HCT116 (cell line): ENCODE measurements around the gene MARS1. TPM values are rescaled to one million over a fixed set of nuclear protein-coding genes. Genes with fewer than 3 reads are reported as not detected.

ENCODE experiments used
- ATAC-seq: fragments of 200-7000 bp; cut with Tn5 transposase; 2 replicates; pipeline ENCODE4 v1.9.1; 2020; ENCODE audit warnings: mild to moderate bottlenecking, moderate library complexity
- BruUV-seq: library from RNA; stranded (reverse); fragments of 400-500 nt; replicated peaks from 2 replicates; lab custom pipeline; 2021; lab: Mats Ljungman, UMichigan
- CTCF ChIA-PET: fragments of 300-600 bp; sonication (Branson Sonifier 250); formaldehyde crosslinking; loops from one replicate; lab custom pipeline; 2021; ENCODE audit warnings: antibody characterized with exemption; lab: Charles Lee
- POLR2A ChIA-PET: fragments of 300-600, 350-600 bp; sonication (Branson Sonifier 250); formaldehyde crosslinking; loops from one replicate; lab custom pipeline; 2021; ENCODE audit warnings: antibody characterized with exemption; lab: Charles Lee
- RAD21 ChIA-PET, 2 experiments: fragments of 300-600 bp; sonication (Branson Sonifier 250); formaldehyde crosslinking; loops; one replicate each; lab custom pipeline; 2023; ENCODE audit warnings: low total read pairs in 2 of 2; ENCODE audit not compliant: uncharacterized antibody in 2 of 2, unreplicated experiment in 2 of 2, low non-redundant PET in 1 of 2; lab: Charles Lee
- DNase-seq: peaks from one replicate; pipeline ENCODE4 v3.0.0-alpha.2; 2010; ENCODE audit warnings: low read depth, low spot score
- H2AFZ ChIP-seq: fragments of 200-600 bp; shearing (Covaris generic), sonication (generic); 2 replicates; pipeline ENCODE4 v1.6.1; 2017; ENCODE audit warnings: low read depth, mixed run types, mixed read lengths, antibody characterized with exemption, low read length; ENCODE audit not compliant: poor library complexity, severe bottlenecking
- H3K27ac ChIP-seq: 2 replicates; pipeline ENCODE4 v1.5.1; 2012; ENCODE audit warnings: low read depth, low read length
- H3K27me3 ChIP-seq: fragments of 200-600 bp; sonication (generic); 2 replicates; pipeline ENCODE4 v1.6.1; 2016; ENCODE audit warnings: mixed run types, low read length, mixed read lengths; ENCODE audit not compliant: insufficient read depth
- H3K36me3 ChIP-seq, 2 experiments: fragments of 200-500 bp in 1 of 2; fragments of 200-600 bp in 1 of 2; sonication (Bioruptor generic) in 1 of 2; sonication (generic) in 1 of 2; 2 replicates each; pipeline versions ENCODE4 v1.5.1 to v1.6.1; 2014 to 2016; ENCODE audit warnings: low read length in 2 of 2, inconsistent platforms in 1 of 2, mixed read lengths in 1 of 2, mixed run types in 1 of 2; ENCODE audit not compliant: insufficient read depth in 2 of 2, control insufficient read depth in 1 of 2
- H3K4me1 ChIP-seq, 2 experiments: fragments of 200-600 bp in 1 of 2; sonication (generic) in 1 of 2; 2 replicates each; pipeline versions ENCODE4 v1.5.1 to v1.6.1; 2012 to 2017; ENCODE audit warnings: low read length in 2 of 2, inconsistent platforms in 1 of 2, mild to moderate bottlenecking in 1 of 2, mixed read lengths in 1 of 2, mixed run types in 1 of 2, moderate library complexity in 1 of 2; ENCODE audit not compliant: insufficient read depth in 2 of 2, control insufficient read depth in 1 of 2
- H3K4me2 ChIP-seq: fragments of 200-600 bp; sonication (generic); 2 replicates; pipeline ENCODE4 v1.6.1; 2017; ENCODE audit warnings: mixed run types, low read length, mixed read lengths
- H3K4me3 ChIP-seq, 2 experiments: fragments of 200-600 bp in 1 of 2; sonication (generic) in 1 of 2; replicated peaks in 1 of 2; 2 replicates each; pipeline ENCODE4 v1.5.1; 2011 to 2016; ENCODE audit warnings: low read length in 2 of 2, control low read depth in 1 of 2, low read depth in 1 of 2, mild to moderate bottlenecking in 1 of 2, mixed read lengths in 1 of 2, mixed run types in 1 of 2
- H3K79me2 ChIP-seq: fragments of 200-600 bp; sonication (generic); 2 replicates; pipeline ENCODE4 v1.6.1; 2017; ENCODE audit warnings: mild to moderate bottlenecking, mixed run types, low read length, moderate library complexity, mixed read lengths; ENCODE audit not compliant: insufficient read depth
- H3K9ac ChIP-seq: fragments of 200-600 bp; sonication (generic); 2 replicates; pipeline ENCODE4 v1.6.1; 2016; ENCODE audit warnings: low read length, mixed read lengths
- H3K9me2 ChIP-seq: fragments of 200-600 bp; sonication (generic), shearing (Covaris generic); 2 replicates; pipeline ENCODE4 v1.6.1; 2017; ENCODE audit warnings: mixed run types, mild to moderate bottlenecking, moderate library complexity; ENCODE audit not compliant: insufficient read depth
- H3K9me3 ChIP-seq, 2 experiments: fragments of 200-500 bp in 1 of 2; fragments of 200-600 bp in 1 of 2; sonication (Bioruptor generic) in 1 of 2; sonication (generic) in 1 of 2; 2 replicates each; pipeline ENCODE4 v1.6.1; 2014 to 2017; ENCODE audit warnings: low read length in 2 of 2, mixed read lengths in 2 of 2, inconsistent platforms in 1 of 2, low read depth in 1 of 2, mild to moderate bottlenecking in 1 of 2, mixed run types in 1 of 2, moderate library complexity in 1 of 2; ENCODE audit not compliant: control insufficient read depth in 1 of 2, insufficient read depth in 1 of 2
- H4K20me1 ChIP-seq: fragments of 200-600 bp; sonication (generic), shearing (Covaris generic); 2 replicates; pipeline ENCODE4 v1.6.1; 2017; ENCODE audit warnings: mixed run types, mild to moderate bottlenecking, moderate library complexity; ENCODE audit not compliant: insufficient read depth
- CBX3 ChIP-seq: IDR thresholded peaks from 2 replicates; pipeline ENCODE4 v1.6.1; 2012; ENCODE audit warnings: low read depth
- CEBPB ChIP-seq: IDR thresholded peaks from 2 replicates; pipeline ENCODE4 v1.6.1; 2012; ENCODE audit warnings: low read depth
- FOSL1 ChIP-seq: IDR thresholded peaks from 2 replicates; pipeline ENCODE4 v1.6.1; 2012; ENCODE audit warnings: low read depth
- JUND ChIP-seq: IDR thresholded peaks from 2 replicates; pipeline ENCODE4 v1.6.1; 2012
- MAX ChIP-seq: IDR thresholded peaks from 2 replicates; pipeline ENCODE4 v1.6.1; 2012
- POLR2A ChIP-seq: IDR thresholded peaks from 2 replicates; pipeline ENCODE4 v1.7.0; 2011; ENCODE audit warnings: borderline replicate concordance; ENCODE audit not compliant: insufficient read depth, insufficient read length; ENCODE audit errors: extremely low read depth
- YY1 ChIP-seq: IDR thresholded peaks from 2 replicates; pipeline ENCODE4 v1.6.1; 2011; ENCODE audit warnings: low read length, low read depth, moderate library complexity, mild to moderate bottlenecking; ENCODE audit not compliant: insufficient replicate concordance; ENCODE audit errors: extremely low read depth
- intact Hi-C: fragments of 100-400 bp; cut with micrococcal nuclease; formaldehyde crosslinking; loops from 2 replicates; pipeline ENCODE4 v1.10.0; 2022
- total RNA-seq: library from RNA; stranded (reverse); gene quantifications from one replicate; pipeline ENCODE4 v1.2.1, GENCODE V29; 2021; ENCODE audit not compliant: unreplicated experiment

Gene MARS1
- total RNA-seq, 1 experiment from 2014 or later, result 344 TPM

- no peak overlapping the region for H3K9ac ChIP-seq
- ChIA-PET RAD21 (no interaction called here), POLR2A (no interaction called here), CTCF (no interaction called here)
- H3K27ac ChIP-seq, result no peak overlapping the region
- no peak overlapping the region for H3K4me2 ChIP-seq
- no peak for TF ChIP-seq JUND
- TF ChIP-seq MAX, result no peak
- TF ChIP-seq POLR2A, result no peak
- TF ChIP-seq YY1, result no peak
- no peak for TF ChIP-seq FOSL1
- intact Hi-C loops, result no loop called here
- ATAC-seq, result no peak
- DNase-seq, result no peak
- H3K79me2 ChIP-seq, result no peaks in the 10 kb centered on the region
- no peaks in the 10 kb centered on the region for H3K9me3 ChIP-seq
- H2AFZ ChIP-seq, result no peak overlapping the region
- no peaks in the 10 kb centered on the region for H4K20me1 ChIP-seq
- H3K4me3 ChIP-seq, result no peak overlapping the region
- H3K9me2 ChIP-seq, result no peaks in the 10 kb centered on the region
- peaks cover 3 to 28% of the 10 kb centered on the region in 2 experiments; a peak in 3 of 4 replicates for H3K4me1 ChIP-seq
- H3K27me3 ChIP-seq, result no peaks in the 10 kb centered on the region
- BruUV-seq, result no TSS peak
- no peaks in the 10 kb centered on the region for H3K36me3 ChIP-seq
Observed at GRCh38 chr12:57554453-57554852, 66.6 kb downstream of the MARS1 start.

- Histone ChIP-seq H3K4me1 (peaks cover 3 to 23% of the 10 kb centered on the region in 2 experiments; a peak in 3 of 4 replicates), H3K4me2 (no peak overlapping the region), H3K9me3 (no peaks in the 10 kb centered on the region), H3K27ac (no peak overlapping the region), H3K9me2 (no peaks in the 10 kb centered on the region), H3K36me3 (no peaks in the 10 kb centered on the region), H3K27me3 (no peaks in the 10 kb centered on the region), H3K79me2 (no peaks in the 10 kb centered on the region), H3K4me3 (no peak overlapping the region), H2AFZ (no peak overlapping the region), H4K20me1 (no peaks in the 10 kb centered on the region), H3K9ac (no peak overlapping the region)
- POLR2A ChIA-PET, result no interaction called here
- intact Hi-C loops, result no loop called here
- TF ChIP-seq CBX3 (no peak), CEBPB (no peak)
- ATAC-seq (no peak), DNase-seq (no peak)
- CTCF ChIA-PET, result no interaction called here
- RAD21 ChIA-PET, result no interaction called here
- no TSS peak for BruUV-seq
Observed at GRCh38 chr12:57554897-57555296, 67.0 kb downstream of the MARS1 start.
